ENCODE results near the gene AGAP5. TPM values are rescaled to one million over a fixed set of nuclear protein-coding genes. Genes with fewer than 3 reads are reported as not detected.

Gene AGAP5
- total and polyA plus RNA-seq, 2 of the 13 experiments (the other 11 are each of a cell fraction or from before 2014, with no cell fraction given), result 5.3 to 7.9 TPM

DNA sequence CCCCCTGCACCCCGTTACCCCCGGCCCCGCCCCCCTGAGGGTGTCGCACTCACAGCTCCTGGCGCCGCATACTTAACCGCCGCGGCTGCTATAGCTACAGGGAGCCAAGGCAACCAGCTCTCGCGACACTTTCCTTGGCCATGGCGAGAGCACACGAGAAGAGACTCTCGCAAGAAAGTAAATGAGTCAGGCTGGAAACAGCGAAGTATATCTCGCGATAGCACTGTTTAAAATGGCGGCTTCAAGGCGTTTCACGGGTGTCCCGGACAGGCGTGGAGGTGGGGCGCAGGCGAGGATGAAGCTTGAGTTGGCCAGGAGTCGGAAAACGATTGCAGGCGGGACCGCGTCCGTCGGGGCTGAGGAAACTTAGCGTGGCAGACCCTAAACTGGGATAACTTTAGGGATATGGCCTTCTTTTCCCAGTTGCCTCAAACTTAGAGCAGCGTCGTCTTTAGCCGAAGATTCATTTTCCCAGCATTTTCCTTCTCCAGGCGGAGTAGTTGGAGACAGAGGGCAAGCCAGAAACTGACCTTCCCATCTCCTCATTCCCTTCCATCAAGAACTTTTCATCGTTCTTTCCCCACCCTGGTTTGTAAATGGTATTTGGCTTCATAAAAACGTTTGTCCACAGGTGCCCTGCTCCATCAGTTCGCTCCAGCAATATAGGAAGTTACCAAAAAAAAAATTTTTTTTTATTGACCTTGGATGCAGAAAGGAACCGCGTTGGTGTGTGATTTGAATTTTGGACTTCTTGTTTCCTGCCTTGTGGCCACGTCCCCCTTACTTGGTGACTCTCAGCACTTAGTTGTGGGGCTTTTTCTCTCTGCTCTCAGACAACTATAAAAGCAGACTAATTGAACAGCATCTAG lies 71.8 kb downstream of the AGAP5 start (continued):
- TF ChIP-seq, protein P1, sequence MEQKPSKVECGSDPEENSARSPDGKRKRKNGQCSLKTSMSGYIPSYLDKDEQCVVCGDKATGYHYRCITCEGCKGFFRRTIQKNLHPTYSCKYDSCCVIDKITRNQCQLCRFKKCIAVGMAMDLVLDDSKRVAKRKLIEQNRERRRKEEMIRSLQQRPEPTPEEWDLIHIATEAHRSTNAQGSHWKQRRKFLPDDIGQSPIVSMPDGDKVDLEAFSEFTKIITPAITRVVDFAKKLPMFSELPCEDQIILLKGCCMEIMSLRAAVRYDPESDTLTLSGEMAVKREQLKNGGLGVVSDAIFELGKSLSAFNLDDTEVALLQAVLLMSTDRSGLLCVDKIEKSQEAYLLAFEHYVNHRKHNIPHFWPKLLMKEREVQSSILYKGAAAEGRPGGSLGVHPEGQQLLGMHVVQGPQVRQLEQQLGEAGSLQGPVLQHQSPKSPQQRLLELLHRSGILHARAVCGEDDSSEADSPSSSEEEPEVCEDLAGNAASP (CRISPR knock-in tag; IDR thresholded peaks at IDR 0.05; ENCODE audit: borderline replicate concordance), result peak; percentile 37; the same call in 1 of the 2 replicates
- TF ChIP-seq CBX1 (IDR thresholded peaks at IDR 0.05; ENCODE audit: low read depth), result no peak
- 0 out of 2 replicates have a peak, but pooled peaks have one; percentile 6 for TF ChIP-seq MEIS2 (CRISPR knock-in tag; IDR thresholded peaks at IDR 0.05)
- TF ChIP-seq MED13 (CRISPR knock-in tag; IDR thresholded peaks at IDR 0.05), result no peak
- no peak for TF ChIP-seq SMAD9 (CRISPR knock-in tag; IDR thresholded peaks at IDR 0.05)
- TF ChIP-seq, protein P2, sequence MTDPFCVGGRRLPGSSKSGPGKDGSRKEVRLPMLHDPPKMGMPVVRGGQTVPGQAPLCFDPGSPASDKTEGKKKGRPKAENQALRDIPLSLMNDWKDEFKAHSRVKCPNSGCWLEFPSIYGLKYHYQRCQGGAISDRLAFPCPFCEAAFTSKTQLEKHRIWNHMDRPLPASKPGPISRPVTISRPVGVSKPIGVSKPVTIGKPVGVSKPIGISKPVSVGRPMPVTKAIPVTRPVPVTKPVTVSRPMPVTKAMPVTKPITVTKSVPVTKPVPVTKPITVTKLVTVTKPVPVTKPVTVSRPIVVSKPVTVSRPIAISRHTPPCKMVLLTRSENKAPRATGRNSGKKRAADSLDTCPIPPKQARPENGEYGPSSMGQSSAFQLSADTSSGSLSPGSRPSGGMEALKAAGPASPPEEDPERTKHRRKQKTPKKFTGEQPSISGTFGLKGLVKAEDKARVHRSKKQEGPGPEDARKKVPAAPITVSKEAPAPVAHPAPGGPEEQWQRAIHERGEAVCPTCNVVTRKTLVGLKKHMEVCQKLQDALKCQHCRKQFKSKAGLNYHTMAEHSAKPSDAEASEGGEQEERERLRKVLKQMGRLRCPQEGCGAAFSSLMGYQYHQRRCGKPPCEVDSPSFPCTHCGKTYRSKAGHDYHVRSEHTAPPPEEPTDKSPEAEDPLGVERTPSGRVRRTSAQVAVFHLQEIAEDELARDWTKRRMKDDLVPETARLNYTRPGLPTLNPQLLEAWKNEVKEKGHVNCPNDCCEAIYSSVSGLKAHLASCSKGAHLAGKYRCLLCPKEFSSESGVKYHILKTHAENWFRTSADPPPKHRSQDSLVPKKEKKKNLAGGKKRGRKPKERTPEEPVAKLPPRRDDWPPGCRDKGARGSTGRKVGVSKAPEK (CRISPR knock-in tag; IDR thresholded peaks at IDR 0.05; ENCODE audit: borderline replicate concordance), result 0 out of 2 replicates have a peak, but pooled peaks have one; percentile 78
- TF ChIP-seq ZNF768 (CRISPR knock-in tag; IDR thresholded peaks at IDR 0.05), result no peak
- no peak for TF ChIP-seq ZNF446 (CRISPR knock-in tag; IDR thresholded peaks at IDR 0.05)
- TF ChIP-seq ZNF629 (CRISPR knock-in tag; conservative IDR thresholded peaks at IDR 0.05), result no peak
- TF ChIP-seq ZNF235 (CRISPR knock-in tag; IDR thresholded peaks at IDR 0.05; ENCODE audit: borderline replicate concordance), result no peak
- no peak for TF ChIP-seq MTA3 (CRISPR knock-in tag; IDR thresholded peaks at IDR 0.05)
- TF ChIP-seq KAT8 (CRISPR knock-in tag; IDR thresholded peaks at IDR 0.05), result peak; percentile 91
- no peak for TF ChIP-seq ZNF12 (CRISPR knock-in tag; IDR thresholded peaks at IDR 0.05)
- TF ChIP-seq, protein P3, sequence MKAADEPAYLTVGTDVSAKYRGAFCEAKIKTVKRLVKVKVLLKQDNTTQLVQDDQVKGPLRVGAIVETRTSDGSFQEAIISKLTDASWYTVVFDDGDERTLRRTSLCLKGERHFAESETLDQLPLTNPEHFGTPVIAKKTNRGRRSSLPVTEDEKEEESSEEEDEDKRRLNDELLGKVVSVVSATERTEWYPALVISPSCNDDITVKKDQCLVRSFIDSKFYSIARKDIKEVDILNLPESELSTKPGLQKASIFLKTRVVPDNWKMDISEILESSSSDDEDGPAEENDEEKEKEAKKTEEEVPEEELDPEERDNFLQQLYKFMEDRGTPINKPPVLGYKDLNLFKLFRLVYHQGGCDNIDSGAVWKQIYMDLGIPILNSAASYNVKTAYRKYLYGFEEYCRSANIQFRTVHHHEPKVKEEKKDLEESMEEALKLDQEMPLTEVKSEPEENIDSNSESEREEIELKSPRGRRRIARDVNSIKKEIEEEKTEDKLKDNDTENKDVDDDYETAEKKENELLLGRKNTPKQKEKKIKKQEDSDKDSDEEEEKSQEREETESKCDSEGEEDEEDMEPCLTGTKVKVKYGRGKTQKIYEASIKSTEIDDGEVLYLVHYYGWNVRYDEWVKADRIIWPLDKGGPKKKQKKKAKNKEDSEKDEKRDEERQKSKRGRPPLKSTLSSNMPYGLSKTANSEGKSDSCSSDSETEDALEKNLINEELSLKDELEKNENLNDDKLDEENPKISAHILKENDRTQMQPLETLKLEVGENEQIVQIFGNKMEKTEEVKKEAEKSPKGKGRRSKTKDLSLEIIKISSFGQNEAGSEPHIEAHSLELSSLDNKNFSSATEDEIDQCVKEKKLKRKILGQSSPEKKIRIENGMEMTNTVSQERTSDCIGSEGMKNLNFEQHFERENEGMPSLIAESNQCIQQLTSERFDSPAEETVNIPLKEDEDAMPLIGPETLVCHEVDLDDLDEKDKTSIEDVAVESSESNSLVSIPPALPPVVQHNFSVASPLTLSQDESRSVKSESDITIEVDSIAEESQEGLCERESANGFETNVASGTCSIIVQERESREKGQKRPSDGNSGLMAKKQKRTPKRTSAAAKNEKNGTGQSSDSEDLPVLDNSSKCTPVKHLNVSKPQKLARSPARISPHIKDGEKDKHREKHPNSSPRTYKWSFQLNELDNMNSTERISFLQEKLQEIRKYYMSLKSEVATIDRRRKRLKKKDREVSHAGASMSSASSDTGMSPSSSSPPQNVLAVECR (CRISPR knock-in tag; IDR thresholded peaks at IDR 0.05; ENCODE audit: borderline replicate concordance), result peak; percentile 45; the same call in 1 of the 2 replicates
- TF ChIP-seq POLR2AphosphoS5 (IDR thresholded peaks at IDR 0.05; ENCODE audit: low read depth, low read length), result peak; percentile 93
- 0 out of 2 replicates have a peak, but pooled peaks have one; percentile 34 for TF ChIP-seq ZMAT3 (CRISPR knock-in tag; conservative IDR thresholded peaks at IDR 0.05)
- TF ChIP-seq, protein P4, sequence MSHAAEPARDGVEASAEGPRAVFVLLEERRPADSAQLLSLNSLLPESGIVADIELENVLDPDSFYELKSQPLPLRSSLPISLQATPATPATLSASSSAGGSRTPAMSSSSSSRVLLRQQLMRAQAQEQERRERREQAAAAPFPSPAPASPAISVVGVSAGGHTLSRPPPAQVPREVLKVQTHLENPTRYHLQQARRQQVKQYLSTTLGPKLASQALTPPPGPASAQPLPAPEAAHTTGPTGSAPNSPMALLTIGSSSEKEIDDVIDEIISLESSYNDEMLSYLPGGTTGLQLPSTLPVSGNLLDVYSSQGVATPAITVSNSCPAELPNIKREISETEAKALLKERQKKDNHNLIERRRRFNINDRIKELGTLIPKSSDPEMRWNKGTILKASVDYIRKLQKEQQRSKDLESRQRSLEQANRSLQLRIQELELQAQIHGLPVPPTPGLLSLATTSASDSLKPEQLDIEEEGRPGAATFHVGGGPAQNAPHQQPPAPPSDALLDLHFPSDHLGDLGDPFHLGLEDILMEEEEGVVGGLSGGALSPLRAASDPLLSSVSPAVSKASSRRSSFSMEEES (CRISPR knock-in tag; IDR thresholded peaks at IDR 0.05), result no peak
- peak; percentile 89 for TF ChIP-seq DMAP1 (CRISPR knock-in tag; IDR thresholded peaks at IDR 0.05)
- TF ChIP-seq TAF15 (IDR thresholded peaks at IDR 0.05; ENCODE audit: low read depth, low read length, poor library complexity, severe bottlenecking), result no peak

Data from HepG2 (cell line).